ENCODE results near the gene GTF2F1. TPM values are rescaled to one million over a fixed set of nuclear protein-coding genes. Genes with fewer than 3 reads are reported as not detected.

Gene GTF2F1
- total RNA-seq, 4 donors from 2014 or later, result 42.2 to 166 (median 56.1) TPM

GRCh38 chr19:6334490-6335285, 58.3 kb downstream of the GTF2F1 start:
- Histone ChIP-seq H3K27me3 (no peaks in the 10 kb centered on the region), H3K9me3 (no peaks in the 10 kb centered on the region), H3K4me1 (no peaks in the 10 kb centered on the region), H3K27ac (no peak overlapping the region), H3K4me3 (no peak overlapping the region), H3K36me3 (no peaks in the 10 kb centered on the region)
- WGBS, 2 donors (ENCODE audit: low coverage in 1 of 2), result 81 to 85% methylated on average over 2 to 6 of the region's 6 CpGs
- intact Hi-C loops (cut with DNase I; ENCODE audit: low total_unique reads), result no loop called here
- no peak for TF ChIP-seq POLR2A (IDR thresholded peaks at IDR 0.05)
- TF ChIP-seq EP300 (IDR thresholded peaks at IDR 0.05; ENCODE audit: low read depth), result no peak
- TF ChIP-seq CTCF (IDR thresholded peaks at IDR 0.05), result no peak
- no peak for TF ChIP-seq POLR2AphosphoS5 (IDR thresholded peaks at IDR 0.05)
- in situ Hi-C loops (cut with MboI; ENCODE audit: low pct_ligation_motif_present in 1 of 4, low pct_unique_long_range_greater_than_20kb in 1 of 4, low sequenced_read_pairs in 3 of 4), result no loop called here
- no peak for DNase-seq

- Histone ChIP-seq H3K36me3 (no peaks in the 10 kb centered on the region), H3K27me3 (no peaks in the 10 kb centered on the region), H3K27ac (no peak within 1 kb of the TSS), H3K9me3 (no peaks in the 10 kb centered on the region), H3K4me3 (no peak within 1 kb of the TSS), H3K4me1 (no peaks in the 10 kb centered on the region)
- TF ChIP-seq POLR2AphosphoS5 (IDR thresholded peaks at IDR 0.05), result no peak
- TF ChIP-seq EP300 (IDR thresholded peaks at IDR 0.05; ENCODE audit: low read depth), result no peak
- TF ChIP-seq POLR2A (IDR thresholded peaks at IDR 0.05), result no peak
- TF ChIP-seq CTCF (IDR thresholded peaks at IDR 0.05), result no peak
- 70 to 72% methylated on average over 3 to 17 of the region's 17 CpGs for WGBS, 2 donors (ENCODE audit: low coverage in 1 of 2)
- in situ Hi-C loops (cut with MboI; ENCODE audit: low pct_ligation_motif_present in 1 of 4, low pct_unique_long_range_greater_than_20kb in 1 of 4, low sequenced_read_pairs in 3 of 4), result no loop called here
- DNase-seq, result no peak
- intact Hi-C loops (cut with DNase I; ENCODE audit: low total_unique reads), result no loop called here
Measured at GRCh38 chr19:6333439-6333838, 59.5 kb downstream of the GTF2F1 start, which contains the start of gene ACER1. TSS of gene ACER1 (minus strand) at chr19:6333612. CDS start at chr19:6333551, 61 bp downstream.

Small RNAs within 50 kb of the gene (small RNA-seq; reads per million reads assigned to genes)
- gene MIR6790 (0 reads per million in 4 donors), gene MIR6885 (0 reads per million in 4 donors)

Other genes with a start within 250 kb of the GTF2F1 start
- gene MLLT1, start 113.2 kb downstream of the GTF2F1 start, total RNA-seq, result 10 to 100 TPM; 12.3 to 34.6 (median 19.7) TPM
- gene ACER1, start 59.6 kb downstream of the GTF2F1 start, total RNA-seq, result 1 to 10 TPM in 1 of 4 donors, not detected in 3; 9.2 TPM
- gene CLPP, start 31.6 kb downstream of the GTF2F1 start, total RNA-seq, result 100 to 1,000 TPM in 2 of 4 donors, 10 to 100 TPM in 2; 37.2 to 138 (median 116) TPM
- gene ALKBH7, start 20.4 kb downstream of the GTF2F1 start, total RNA-seq, result 100 to 1,000 TPM; 135 to 188 (median 158) TPM
- 1 to 10 TPM; 1.4 to 3.7 (median 1.8) TPM for gene PSPN, start 17.2 kb downstream of the GTF2F1 start, total RNA-seq
- gene KHSRP, start 31.6 kb upstream of the GTF2F1 start, total RNA-seq, result 100 to 1,000 TPM; 100 to 206 (median 112) TPM
- gene SLC25A41, start 40.6 kb upstream of the GTF2F1 start, total RNA-seq, result under 1 TPM in 1 of 4 donors, not detected in 3; 0.32 TPM
- gene SLC25A23, start 66.6 kb upstream of the GTF2F1 start, total RNA-seq, result 100 to 1,000 TPM in 3 of 4 donors, 10 to 100 TPM in 1; 77.2 to 216 (median 171) TPM
- 100 to 1,000 TPM in 3 of 4 donors, 10 to 100 TPM in 1; 57.9 to 391 (median 229) TPM for gene CRB3, start 71.1 kb upstream of the GTF2F1 start, total RNA-seq
- 1 to 10 TPM in 3 of 4 donors, under 1 TPM in 1; 0.40 to 7.5 (median 5.0) TPM for gene DENND1C, start 88.6 kb upstream of the GTF2F1 start, total RNA-seq
- 1 to 10 TPM in 2 of 4 donors, under 1 TPM in 1, not detected in 1; 0.60 to 1.3 (median 1.1) TPM for gene TUBB4A, start 109.1 kb upstream of the GTF2F1 start, total RNA-seq
- 1 to 10 TPM in 1 of 4 donors, under 1 TPM in 1, not detected in 2; 0.95 to 2.7 TPM for gene TNFSF9, start 137.9 kb upstream of the GTF2F1 start, total RNA-seq
- not detected for gene CD70, start 198.0 kb upstream of the GTF2F1 start, total RNA-seq

Measured in transverse colon (tissue), 4 donors.